HS-27A (cell line): ENCODE measurements around the gene GLUD1.
A peak's percentile ranks its signal among the peaks of the same experiment; 100 is the strongest.
"Not testable (repeated sequence)": the region's sequence is repeated elsewhere in the genome, so short reads cannot be mapped to it uniquely, and the experiment has no call there.

Source experiments
- DNase-seq: peaks from one replicate; pipeline ENCODE4 v3.0.0-alpha.2; 2012; ENCODE audit warnings: low read depth, missing footprints

GLUD1 gene

DNA sequence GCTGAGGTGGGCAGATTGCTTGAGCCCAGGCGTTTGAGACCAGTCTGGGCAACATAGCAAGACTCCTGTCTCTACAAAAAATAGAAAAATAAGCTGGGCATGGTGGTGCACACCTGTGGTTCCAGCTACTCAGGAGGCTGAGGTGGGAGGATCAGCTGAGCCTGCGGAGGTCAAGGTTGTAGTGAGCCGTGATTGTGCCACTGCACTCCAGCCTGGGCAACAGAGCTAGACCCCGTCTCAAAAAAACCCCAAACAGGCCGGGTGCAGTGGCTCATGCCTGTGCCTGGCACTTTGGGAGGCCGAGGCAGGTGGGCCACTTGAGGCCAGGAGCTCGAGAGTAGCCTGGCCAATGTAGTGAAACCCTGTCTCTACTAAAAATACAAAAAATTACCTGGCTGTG lies 51.1 kb downstream of the GLUD1 start:
- not testable (repeated sequence) for DNase-seq

DNA sequence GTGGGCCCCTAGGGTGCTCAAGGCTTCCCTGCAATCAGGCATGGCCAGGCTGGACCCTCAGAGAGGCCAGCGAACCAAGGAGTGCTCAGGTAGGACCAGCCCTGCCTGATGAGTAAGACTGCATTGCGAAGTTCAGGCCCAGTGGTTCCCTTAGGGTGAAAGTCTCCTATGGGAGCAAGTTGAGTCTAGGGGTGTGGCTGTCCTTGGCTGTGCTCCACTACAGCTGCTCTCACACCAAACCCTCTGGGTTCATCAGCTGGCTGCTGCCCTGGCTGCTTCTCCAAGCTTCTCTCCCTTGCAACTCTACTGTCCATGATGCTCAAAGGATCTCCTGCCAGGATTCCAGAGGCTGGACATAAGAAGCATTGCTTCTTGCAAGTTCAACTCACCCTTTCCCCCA lies 55.9 kb downstream of the GLUD1 start:
- DNase-seq, result no peak

DNA sequence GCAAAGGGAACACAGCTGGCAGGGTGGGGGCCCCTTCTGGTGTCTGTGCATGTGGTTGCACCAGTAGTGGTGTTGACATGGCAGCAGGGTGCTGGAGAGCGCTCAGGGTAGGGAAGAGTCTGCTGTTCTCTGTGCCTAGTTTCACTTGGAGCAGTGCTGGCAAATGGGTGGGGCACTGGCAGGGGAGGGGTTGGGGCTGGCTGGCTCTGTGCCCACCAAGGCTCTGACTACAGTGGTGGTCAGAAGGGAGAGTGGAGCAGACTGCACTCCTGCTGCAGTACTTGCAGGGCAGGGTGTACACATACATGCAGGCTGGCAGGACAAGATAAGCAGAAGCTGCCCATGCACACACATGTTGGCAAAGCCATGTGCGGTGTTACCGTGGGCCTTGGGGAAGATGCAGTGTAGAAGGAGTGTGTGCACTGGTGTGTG lies 56.3 kb downstream of the GLUD1 start:
- no peak for DNase-seq

DNA sequence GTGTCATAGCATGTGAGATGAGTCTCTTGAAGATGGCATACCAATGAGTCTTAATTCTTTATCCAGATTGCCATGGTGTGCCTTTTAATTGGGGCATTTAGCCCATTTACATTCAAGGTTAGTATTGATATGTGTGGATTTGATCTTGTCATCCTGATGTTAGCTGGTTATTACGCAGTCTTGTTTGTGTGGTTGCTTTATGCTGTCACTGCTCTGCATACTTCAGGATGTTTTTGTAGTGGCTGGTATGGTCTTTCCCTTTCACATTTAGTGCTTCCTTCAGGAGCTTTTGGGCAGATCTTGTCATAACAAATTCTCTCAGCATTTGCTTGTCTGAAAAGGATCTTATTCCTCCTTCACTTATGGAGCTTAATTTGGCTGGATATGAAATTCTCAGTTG lies 58.0 kb downstream of the GLUD1 start:
- DNase-seq, result no peak

DNA sequence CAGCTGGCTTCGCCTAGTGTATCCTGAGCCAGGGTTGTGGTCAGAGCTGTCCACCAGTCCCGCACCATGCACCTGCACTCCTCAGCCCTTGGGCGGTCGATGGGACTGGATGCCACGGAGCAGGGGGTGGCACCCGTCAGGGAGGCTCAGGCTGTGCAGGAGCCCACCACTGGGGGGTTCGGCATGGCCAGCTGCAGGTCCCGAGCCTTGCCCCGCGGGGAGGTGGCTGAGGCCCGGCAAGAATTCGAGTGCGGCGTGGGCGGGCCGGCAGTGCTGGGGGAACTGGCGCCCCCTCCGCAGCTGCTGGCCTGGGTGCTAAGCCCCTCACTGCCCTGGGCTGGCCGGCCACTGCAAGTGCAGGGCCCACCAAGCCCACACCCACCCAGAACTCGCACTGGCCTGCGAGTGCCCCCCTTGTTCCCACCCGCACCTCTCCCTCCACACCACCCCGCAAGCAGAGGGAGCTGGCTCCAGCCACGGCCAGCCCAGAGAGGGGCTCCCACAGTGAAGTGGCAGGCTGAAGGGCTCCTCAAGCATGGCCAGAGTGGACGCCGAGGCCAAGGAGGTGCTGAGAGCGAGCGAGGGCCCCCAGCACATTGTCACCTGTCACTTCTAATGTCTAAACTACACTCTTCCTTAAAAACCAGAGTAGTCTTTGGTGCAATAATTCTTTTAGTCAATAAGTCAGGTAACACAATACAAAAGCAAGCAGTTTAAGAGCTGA lies 63.6 kb downstream of the GLUD1 start:
- no peak for DNase-seq

DNA sequence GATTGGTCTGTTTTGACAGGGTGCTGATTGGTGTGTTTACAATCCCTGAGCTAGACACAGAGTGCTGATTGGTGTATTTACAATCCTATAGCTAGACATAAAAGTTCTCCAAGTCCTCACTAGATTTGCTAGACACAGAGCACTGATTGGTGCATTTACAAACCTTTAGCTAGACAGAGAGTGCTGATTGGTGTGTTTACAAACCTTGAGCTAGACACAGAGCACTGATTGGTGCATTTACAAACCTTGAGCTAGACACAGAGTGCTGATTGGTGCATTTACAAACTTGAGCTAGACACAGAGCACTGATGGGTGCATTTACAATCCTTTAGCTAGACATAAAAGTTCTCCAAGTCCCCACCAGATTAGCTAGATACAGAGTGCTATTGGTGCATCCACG lies 64.2 kb downstream of the GLUD1 start:
- not testable (repeated sequence) for DNase-seq

DNA sequence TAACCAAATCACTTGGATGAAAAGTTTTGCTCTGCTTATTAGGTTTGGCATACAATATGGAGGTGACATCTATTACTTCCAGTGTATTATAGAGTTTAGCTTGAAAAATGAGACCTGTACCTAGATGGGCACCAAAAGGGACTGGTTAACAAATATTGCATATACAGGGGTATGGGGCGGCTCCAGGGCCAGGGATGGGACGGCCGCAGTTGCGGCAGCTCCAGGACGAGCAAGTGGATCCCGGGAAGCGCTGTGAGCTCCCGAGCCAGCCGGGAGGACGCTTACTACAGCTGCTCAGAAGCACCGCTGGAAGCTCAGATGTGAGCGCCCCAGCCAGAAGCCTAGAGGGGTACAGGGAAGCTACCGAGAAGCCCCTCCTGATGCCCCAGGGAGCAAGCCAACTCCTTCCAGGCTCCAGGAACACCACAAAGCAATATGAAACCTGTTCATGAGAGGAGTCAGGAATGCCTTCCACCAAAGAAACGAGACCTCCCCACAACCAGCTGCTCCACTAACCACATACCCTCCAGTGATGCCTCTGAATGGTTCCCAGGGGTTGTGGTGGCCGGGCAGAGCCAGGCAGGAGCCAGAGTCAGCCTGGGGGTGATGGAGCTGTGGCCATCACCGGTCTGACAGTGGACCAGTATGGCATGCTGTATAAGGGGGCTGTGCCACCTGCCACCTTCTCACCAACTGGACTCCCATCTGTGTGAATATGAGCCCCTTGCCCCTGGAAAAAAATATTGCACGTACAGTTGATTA lies 67.7 kb downstream of the GLUD1 start:
- not testable (repeated sequence) for DNase-seq

DNA sequence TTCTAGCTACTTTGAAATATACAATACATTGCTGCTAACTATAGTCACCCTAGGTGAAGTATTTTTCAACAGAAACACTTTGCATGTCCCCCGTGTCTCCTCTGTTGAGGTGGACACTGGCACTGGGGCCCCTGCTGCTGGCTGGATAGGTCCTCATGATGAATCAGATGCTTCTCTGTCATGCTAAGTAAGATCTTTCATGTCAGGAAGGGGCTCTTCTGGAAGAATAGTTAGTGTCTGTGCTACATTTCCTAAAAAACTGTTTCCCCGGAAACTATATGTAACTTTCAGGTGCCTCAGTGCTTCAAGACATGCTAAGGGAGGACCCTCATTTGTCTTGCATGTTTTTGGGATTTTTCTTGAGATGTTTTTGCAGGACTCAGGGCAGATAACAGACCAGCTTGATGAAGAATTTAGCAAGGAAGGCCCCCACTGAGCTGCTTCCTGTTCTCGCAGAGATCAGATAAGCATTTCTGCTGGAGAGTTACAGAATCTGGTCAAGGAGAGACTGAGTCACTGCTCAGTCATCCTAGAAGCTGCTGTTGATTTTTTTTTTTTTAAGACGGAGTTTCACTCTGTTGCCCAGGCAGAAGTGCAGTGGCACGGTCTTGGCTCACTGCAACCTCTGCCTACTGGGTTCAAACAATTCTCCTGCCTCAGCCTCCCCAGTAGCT lies 69.2 kb downstream of the GLUD1 start:
- DNase-seq, result peak; percentile 24

DNA sequence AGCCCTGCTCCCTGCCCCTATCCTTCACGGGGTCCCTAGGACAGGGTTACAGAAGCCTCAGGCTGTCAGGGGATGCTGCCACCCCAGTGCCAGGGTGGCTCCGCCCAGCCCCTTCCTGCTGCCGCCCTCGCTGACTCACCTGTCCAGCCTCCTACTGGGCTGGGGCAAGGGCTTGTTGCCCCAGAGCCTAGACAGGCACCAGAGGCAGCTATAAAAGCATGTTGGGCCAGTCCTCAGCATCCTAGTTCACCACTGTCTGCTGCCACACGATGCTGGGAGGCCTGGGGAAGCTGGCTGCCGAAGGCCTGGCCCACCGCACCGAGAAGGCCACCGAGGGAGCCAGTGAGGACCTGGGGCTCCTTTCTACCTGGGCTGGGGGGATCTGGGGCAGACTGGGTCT lies 74.6 kb downstream of the GLUD1 start, which contains the start of gene FAM25A:
FAM25A (plus strand) TSS at position 239 of the 400 bp plus-strand sequence; CDS start at position 270, 31 bp downstream.
- DNase-seq, result not testable (repeated sequence)

DNA sequence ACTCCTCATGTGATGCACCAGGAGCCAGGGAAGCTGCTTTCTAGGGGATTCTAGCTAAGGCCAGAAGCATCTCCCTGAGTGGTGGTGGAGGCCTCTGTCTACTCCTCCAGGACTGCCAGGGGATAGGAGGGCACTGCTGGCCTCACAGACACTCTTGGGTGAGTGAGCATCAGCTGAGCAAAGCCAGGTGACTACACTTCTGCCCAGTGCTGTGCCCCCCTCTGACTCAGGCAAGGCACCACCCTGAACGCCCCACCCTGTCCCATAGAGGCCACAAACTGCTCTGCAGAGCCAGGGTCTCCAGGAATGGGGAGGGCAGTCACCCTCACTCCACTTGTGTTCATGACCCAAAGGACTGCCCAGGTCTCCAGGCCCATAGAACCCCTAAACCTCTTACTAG lies 75.1 kb downstream of the GLUD1 start:
- not testable (repeated sequence) for DNase-seq

DNA sequence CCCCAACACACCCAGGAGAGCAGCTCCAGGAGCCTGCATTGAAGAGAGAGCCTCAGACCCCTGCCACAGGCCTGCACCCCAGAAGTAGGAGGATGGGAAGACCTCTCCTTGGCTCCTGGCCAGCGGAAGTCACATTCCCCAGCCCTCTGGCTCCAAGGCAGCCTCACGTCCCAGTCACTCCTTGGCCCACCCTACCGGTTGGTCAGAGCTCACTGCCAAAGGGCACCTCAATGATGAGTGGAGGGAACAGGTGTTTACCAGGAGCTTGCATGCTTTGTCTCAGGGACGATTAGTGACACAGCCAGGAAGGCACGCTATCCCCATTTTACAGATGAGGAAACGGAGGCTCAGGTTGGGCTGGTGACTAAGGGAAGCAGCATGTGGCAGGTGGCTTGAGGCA lies 75.6 kb downstream of the GLUD1 start:
- not testable (repeated sequence) for DNase-seq

DNA sequence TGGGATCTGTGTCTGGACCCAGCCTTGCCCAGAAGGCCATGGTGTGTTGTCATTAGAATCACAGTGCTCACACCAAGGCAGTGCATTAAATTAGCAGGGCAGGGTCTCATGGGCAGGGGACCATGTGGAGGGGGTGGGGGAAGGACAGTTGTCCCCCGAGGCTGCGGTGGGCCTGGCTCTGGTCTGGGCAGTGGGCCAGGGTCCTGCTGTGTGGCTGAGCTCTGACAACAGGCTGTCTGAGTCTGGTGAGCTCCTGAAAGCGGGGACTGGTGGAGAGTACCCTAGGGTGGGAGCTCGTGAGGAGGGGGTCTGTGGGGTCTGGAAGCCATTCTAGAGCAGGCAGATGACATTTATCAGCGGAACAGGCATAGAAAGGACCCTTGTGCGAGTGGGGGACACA lies 76.5 kb downstream of the GLUD1 start:
- DNase-seq, result not testable (repeated sequence)

DNA sequence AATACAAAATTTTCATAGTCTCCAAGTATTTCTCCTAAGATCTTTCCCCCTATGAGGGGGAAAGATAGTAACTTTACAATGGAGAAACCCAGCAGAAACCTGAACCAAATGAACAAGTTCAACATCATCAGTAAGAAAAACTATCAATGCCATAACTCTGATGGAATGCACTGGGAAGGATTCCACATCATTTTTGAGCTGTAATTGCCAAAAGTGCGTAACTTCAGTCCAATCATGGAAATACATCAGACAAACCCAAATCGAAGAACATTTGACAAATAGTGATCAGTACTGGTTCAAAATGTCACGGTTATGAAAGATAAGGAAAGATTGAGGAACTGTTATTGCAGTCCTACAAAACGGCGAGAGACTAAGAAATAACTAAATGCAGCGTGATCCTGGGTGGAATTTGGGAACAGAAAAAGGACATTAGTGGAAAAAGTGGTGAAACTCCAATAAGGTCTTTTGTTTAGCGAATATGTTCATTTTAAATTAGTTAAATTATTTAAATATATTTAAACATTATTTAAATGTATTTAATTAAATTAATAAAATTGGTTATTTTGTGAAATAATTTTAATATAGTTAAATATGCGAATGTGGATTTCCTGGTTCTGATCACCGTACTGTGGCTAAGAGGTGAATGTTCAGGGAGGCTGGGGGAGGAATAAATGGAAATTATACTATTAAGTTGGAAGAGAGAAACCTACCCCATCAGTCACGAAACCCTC lies 79.5 kb downstream of the GLUD1 start:
- DNase-seq, result not testable (repeated sequence)

DNA sequence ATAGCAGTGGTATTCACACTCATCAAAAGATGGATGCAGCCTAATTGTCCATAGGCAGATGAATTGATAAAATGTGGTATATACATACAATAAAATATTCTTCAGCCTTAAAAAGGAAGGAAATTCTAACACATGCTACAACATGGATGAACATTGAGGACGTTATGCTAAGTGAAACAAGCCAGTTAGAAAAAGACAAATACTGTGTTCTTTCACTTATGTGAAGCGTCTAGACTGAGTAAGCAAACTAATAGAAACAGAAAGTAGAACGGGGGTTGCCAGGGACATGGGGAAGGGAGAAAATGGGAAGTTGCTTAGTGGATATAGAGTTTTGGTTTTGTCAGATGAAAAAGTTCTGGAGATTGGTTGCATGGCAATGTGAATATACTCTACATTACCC lies 81.1 kb downstream of the GLUD1 start:
- not testable (repeated sequence) for DNase-seq

DNA sequence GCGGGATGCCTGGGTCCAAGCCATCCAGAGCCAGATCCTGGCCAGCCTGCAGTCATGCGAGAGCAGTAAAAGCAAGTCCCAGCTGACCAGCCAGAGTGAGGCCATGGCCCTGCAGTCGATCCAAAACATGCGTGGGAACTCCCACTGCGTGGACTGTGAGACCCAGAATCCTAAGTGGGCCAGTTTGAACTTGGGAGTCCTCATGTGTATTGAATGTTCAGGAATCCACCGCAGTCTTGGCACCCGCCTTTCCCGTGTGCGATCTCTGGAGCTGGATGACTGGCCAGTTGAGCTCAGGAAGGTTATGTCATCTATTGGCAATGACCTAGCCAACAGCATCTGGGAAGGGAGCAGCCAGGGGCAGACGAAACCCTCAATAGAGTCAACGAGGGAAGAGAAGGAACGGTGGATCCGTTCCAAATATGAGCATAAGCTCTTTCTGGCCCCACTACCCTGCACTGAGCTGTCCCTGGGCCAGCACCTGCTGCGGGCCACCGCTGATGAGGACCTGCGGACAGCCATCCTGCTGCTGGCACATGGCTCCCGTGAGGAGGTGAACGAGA lies 85.4 kb downstream of the GLUD1 start:
- DNase-seq, result not testable (repeated sequence)

DNA sequence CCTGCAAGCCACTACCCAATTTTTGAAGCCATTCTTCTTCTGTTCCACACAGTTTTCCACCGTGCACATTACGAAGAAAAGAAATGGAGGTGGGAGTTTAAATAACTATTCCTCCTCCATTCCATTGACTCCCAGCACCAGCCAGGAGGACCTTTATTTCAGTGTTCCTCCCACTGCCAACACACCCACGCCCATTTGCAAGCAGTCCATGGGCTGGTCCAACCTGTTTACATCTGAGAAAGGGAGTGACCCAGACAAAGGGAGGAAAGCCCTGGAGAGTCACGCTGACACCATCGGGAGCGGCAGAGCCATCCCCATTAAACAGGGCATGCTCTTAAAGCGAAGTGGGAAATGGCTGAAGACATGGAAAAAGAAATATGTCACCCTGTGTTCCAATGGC lies 86.3 kb downstream of the GLUD1 start:
- DNase-seq, result not testable (repeated sequence)

DNA sequence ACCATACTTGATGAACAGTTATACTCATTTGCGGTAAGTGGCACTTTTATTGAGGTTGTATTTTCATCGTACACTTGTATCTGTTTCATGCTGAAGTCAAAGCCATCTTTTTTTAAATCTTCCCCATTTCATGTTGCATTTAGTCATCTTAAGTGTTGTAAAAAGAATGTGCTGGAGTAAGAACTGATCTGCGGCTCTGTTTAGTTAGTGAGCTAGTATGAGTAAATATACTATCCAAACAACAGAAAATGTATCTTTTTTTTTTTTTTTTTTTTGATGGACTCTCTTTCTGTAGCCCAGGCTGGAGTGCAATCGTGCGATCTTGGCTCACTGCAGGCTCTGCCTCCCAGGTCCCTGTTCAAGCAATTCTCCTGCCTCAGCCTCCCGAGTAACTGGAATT lies 87.0 kb downstream of the GLUD1 start:
- not testable (repeated sequence) for DNase-seq

DNA sequence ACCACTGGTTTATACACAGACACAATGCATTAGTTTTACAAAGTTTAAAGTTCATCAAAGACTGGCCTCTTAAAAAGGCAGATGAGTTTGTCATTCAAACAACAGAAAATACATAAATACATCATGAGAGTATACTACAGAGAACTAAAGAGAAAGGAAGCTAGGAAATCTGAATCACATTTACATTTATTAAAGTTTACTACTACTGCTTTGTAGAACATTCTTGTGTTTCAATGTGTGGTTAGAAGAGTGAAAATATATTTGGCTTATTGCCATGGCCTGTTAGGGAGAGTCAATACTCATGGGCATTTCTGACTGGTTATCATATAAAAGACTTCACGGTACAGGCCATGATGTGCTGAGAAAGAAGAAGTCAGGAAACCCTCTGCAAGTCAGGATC lies 87.5 kb downstream of the GLUD1 start:
- not testable (repeated sequence) for DNase-seq

DNA sequence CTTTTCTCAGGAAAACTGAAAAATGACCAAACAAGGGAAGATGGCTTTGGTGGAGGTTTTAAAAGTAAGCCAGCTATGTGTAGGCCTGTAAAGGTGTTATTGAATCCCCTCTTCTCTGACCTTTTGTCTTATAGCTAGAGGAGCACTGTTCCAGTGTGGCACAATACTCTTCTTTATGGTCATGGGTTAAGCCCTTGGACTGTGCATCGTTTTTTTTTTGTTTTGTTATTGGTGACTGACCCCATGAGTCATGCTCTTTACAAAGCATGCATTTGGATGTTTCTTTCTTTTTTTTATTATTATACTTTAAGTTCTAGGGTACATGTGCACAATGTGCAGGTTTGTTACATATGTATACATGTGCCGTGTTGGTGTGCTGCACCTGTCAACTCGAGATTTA lies 94.2 kb downstream of the GLUD1 start:
- DNase-seq, result no peak
